Fibroblast of the aortic adventitia (primary cell): ENCODE measurements around the gene SLC3A2. TPM values are rescaled to one million over a fixed set of nuclear protein-coding genes. Genes with fewer than 3 reads are reported as not detected.

Experiments used
- DNase-seq: peaks from one replicate; pipeline ENCODE4 v3.0.0-alpha.2; 2010; ENCODE audit warnings: low read depth
- H3K4me3 ChIP-seq: 2 replicates; pipeline ENCODE4 v1.5.1; 2011; ENCODE audit warnings: low read depth, mild to moderate bottlenecking, control low read depth, low read length, moderate library complexity
- CTCF ChIP-seq: IDR thresholded peaks from 2 replicates; pipeline ENCODE4 v1.5.1; 2011; ENCODE audit warnings: mild to moderate bottlenecking, low read length, control low read depth, inconsistent platforms; ENCODE audit not compliant: insufficient read depth
- total RNA-seq: library from RNA; depleted of rRNA; stranded (reverse); fragments of >200 nt; gene quantifications from 2 replicates; pipeline ENCODE4 v1.2.3, GENCODE V29; 2012; ENCODE audit warnings: low replicate concordance

The SLC3A2 gene
- total RNA-seq, 1 donor, result 174 TPM

DNA sequence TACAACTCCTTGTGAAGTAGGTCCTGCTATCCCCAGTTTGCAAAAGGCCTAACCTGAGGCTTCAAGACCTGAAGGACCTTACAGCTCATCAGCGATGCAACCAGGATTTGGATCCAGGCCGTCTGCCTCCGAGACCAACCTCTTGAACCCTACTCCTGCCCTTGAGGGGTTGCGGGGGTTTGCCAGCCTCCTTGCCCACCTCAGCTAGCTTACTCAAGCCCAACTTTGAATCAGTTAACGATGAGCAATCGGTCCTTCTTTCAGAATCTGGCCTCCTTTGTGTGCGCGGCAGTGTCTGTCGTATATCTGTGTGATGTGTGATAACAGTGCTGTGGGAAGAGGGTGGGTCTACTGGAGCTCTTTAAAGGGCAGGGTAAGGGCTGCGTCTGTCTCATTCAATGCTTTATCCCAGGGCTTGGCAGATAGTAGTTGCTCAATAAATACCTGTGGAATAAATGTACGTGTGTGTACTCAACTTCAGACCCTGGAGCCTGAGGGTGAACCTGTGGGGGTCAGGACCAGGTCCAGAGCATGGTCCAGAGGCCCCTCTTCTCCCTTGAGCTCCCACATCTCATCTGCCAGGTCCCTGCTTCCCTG is 37.3 kb downstream of the SLC3A2 start:
- DNase-seq, result no peak
- no peak for TF ChIP-seq CTCF
- H3K4me3 ChIP-seq, result no peak overlapping the region

DNA sequence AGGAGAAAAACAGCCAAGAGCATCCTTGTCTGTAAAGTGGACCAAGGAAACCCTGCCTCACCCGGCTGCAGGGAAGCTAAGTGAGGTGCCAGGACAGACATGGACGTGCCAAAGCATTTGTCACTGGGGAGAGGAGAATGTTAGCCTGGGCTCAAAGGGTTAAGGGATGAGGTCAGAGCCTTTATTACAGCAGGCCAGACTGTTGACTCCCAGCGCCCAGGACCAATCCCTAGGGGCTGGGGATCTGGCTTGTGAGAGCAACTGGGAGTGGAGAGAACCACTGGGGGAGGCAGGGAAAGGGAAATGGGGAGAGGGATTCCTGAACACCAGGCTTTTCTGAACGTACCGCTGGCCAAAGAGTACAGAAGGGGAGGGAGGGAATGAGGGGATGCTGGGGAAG is 37.8 kb downstream of the SLC3A2 start:
- DNase-seq, result no peak
- TF ChIP-seq CTCF, result no peak
- H3K4me3 ChIP-seq, result no peak overlapping the region

- DNase-seq, result no peak
- no peak for TF ChIP-seq CTCF
- H3K4me3 ChIP-seq, result no peak overlapping the region
Observed at GRCh38 chr11:62919476-62919875, 38.8 kb downstream of the SLC3A2 start.

DNA sequence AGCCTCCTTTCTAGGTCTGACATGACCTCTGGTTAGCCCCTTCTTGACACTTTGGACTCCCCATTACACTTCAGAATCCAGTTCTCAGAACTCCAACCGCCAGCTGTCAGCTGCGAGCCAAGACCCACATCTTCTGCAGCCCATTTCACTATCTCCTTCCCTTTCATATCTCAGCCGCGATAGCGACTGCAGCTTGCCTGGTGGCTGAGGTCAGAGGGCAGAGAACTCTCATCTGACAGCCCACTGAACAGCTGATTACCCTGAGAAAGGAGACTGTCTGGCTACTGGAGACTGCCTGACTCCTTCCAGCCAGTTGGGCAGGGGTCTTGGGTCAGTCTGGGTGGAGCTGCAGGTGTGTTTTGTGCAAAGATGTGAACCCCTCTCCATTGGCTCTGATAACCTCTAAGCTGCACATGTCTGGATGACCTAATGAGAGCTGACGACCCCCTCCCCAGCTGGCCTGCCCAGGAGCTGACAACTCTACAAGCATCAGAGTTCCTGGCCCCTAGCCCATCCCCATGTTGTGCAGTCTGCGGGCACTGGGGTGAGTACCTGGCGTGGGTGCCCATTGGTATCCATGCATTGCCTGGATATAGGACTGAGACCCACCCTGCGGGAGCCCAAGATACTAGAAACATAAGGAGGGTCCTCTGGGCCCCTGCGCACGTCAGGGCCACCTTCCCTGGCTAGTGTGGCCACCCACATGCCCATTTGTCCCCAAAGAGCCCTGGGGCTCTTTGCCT is 39.4 kb downstream of the SLC3A2 start:
- no peak overlapping the region for H3K4me3 ChIP-seq
- no peak for DNase-seq
- no peak for TF ChIP-seq CTCF

DNA sequence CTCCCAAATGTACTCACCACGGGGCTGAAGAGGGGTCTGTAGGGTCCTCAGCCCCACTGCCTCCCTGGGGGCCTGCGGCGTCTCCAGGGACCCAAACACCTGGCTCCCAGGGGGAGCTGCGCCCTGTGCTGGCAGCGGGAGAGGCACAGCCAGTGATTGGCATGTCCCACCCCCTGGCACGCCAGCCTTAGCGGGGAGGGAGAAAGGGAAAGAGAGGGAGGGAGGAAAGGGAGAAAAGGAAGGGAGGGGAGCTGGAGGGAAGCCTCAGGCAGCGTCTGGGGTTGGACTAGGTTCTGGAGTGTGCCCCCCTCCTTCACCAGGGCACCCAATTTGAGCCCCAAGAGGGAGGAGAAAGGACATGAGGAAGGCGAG is 40.5 kb downstream of the SLC3A2 start, which contains the start of gene CHRM1:
CHRM1 (minus strand) TSS at position 163 of the 372 bp plus-strand sequence. CDS start 10,263 bp downstream, outside the sequence.
- H3K4me3 ChIP-seq, result no peak within 1 kb of the TSS
- TF ChIP-seq CTCF, result no peak
- DNase-seq, result no peak

- no peak overlapping the region for H3K4me3 ChIP-seq
- no peak for DNase-seq
- no peak for TF ChIP-seq CTCF
Observed at GRCh38 chr11:62921573-62922188, 41.0 kb downstream of the SLC3A2 start.
